SK-N-MC (cell line): Measurements from ENCODE around the gene PRKD1.

Experiments
- EZH2 ChIP-seq: fragments of 200-600 bp; sonication (generic); IDR thresholded peaks from one replicate; pipeline ENCODE4 v1.6.1; 2017; ENCODE audit warnings: antibody characterized with exemption
- POLR2AphosphoS5 ChIP-seq: IDR thresholded peaks from 2 replicates; pipeline ENCODE4 v1.6.1; 2012; ENCODE audit warnings: mild to moderate bottlenecking, low read depth, low read length, borderline replicate concordance

DNA sequence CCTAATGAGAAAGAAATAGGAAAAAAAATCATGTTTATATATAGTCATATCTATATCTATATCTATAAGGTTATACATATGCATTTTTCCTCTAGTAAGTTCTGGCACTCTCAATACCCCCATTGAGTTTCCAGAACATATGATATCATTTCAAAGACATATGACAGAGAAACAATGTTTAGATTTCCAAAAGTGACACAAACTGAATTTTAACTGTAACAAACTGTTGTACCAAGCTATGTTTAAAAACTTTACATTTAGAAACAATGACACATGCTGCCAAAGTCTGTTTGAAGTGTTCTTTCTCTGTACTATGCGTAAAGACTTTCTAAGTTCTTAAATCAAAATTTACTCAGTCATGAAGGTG is 171.6 kb downstream of the PRKD1 start:
- TF ChIP-seq POLR2AphosphoS5 = no peak
- no peak for TF ChIP-seq EZH2
